ENCODE measurements around the gene CRYBA2. TPM values are rescaled to one million over a fixed set of nuclear protein-coding genes. Genes with fewer than 3 reads are reported as not detected.

The CRYBA2 gene
- total RNA-seq, 1 experiment from 2014 or later: not detected

- Histone ChIP-seq H3K4me3 (replicated peaks in 1 of 2; ENCODE audit: low read depth in 1 of 2, low read length in 2 of 2) (no peak within 1 kb of the TSS), H3K27ac (ENCODE audit: low read depth, low read length) (no peak within 1 kb of the TSS), H3K79me2 (ENCODE audit: insufficient read depth, low read length) (no peaks in the 10 kb centered on the region), H2AFZ (ENCODE audit: low read depth, low read length, poor library complexity, severe bottlenecking) (no peak within 1 kb of the TSS), H3K9me3 (ENCODE audit: control insufficient read depth in 1 of 2, insufficient read depth in 1 of 2, low read depth in 1 of 2, low read length in 2 of 2) (no peaks in the 10 kb centered on the region), H3K4me2 (ENCODE audit: low read length) (no peak within 1 kb of the TSS), H3K36me3 (ENCODE audit: control insufficient read depth in 1 of 2, insufficient read depth in 2 of 2, low read length in 2 of 2) (no peaks in the 10 kb centered on the region), H3K27me3 (ENCODE audit: insufficient read depth, low read length) (0 out of 2 replicates have a peak, but pooled peaks cover 8% of the 10 kb centered on the region), H3K9ac (ENCODE audit: low read length) (no peak within 1 kb of the TSS), H4K20me1 (ENCODE audit: insufficient read depth) (no peaks in the 10 kb centered on the region), H3K4me1 (ENCODE audit: control insufficient read depth in 1 of 2, insufficient read depth in 2 of 2, low read length in 2 of 2) (peaks cover 0 to 4% of the 10 kb centered on the region in 2 experiments; a peak in 1 of 4 replicates), H3K9me2 (ENCODE audit: insufficient read depth) (no peaks in the 10 kb centered on the region)
- intact Hi-C loops (cut with micrococcal nuclease): no loop called here
- ATAC-seq (no peak), DNase-seq (ENCODE audit: low read depth, low spot score) (no peak)
- BruUV-seq (replicated peaks): no TSS peak
- no peak for TF ChIP-seq JUND (IDR thresholded peaks at IDR 0.05)
- RAD21 ChIA-PET (ENCODE audit: low non-redundant PET in 1 of 2, low total read pairs in 2 of 2, uncharacterized antibody in 2 of 2, unreplicated experiment in 2 of 2): no interaction called here
- POLR2A ChIA-PET: no interaction called here
- CTCF ChIA-PET: no interaction called here
Observed at GRCh38 chr2:218985021-218985324, 8.2 kb downstream of the CRYBA2 start, which contains the start of gene FEV. FEV (minus strand) TSS chr2:218985184; CDS start chr2:218985075, 109 bp downstream.

- BruUV-seq (replicated peaks): no TSS peak
- intact Hi-C loops (cut with micrococcal nuclease): no loop called here
- Histone ChIP-seq H3K9me2 (ENCODE audit: insufficient read depth) (no peaks in the 10 kb centered on the region), H3K4me3 (replicated peaks in 1 of 2; ENCODE audit: low read depth in 1 of 2, low read length in 2 of 2) (no peak overlapping the region), H4K20me1 (ENCODE audit: insufficient read depth) (no peaks in the 10 kb centered on the region), H3K4me2 (ENCODE audit: low read length) (no peak overlapping the region), H3K9me3 (ENCODE audit: control insufficient read depth in 1 of 2, insufficient read depth in 1 of 2, low read depth in 1 of 2, low read length in 2 of 2) (no peaks in the 10 kb centered on the region), H3K79me2 (ENCODE audit: insufficient read depth, low read length) (no peaks in the 10 kb centered on the region), H2AFZ (ENCODE audit: low read depth, low read length, poor library complexity, severe bottlenecking) (no peak overlapping the region), H3K27ac (ENCODE audit: low read depth, low read length) (no peak overlapping the region), H3K36me3 (ENCODE audit: control insufficient read depth in 1 of 2, insufficient read depth in 2 of 2, low read length in 2 of 2) (no peaks in the 10 kb centered on the region), H3K27me3 (ENCODE audit: insufficient read depth, low read length) (0 out of 2 replicates have a peak, but pooled peaks cover 8% of the 10 kb centered on the region), H3K9ac (ENCODE audit: low read length) (no peak overlapping the region), H3K4me1 (ENCODE audit: control insufficient read depth in 1 of 2, insufficient read depth in 2 of 2, low read length in 2 of 2) (peaks cover 0 to 10% of the 10 kb centered on the region in 2 experiments; a peak in 1 of 4 replicates)
- DNase-seq (ENCODE audit: low read depth, low spot score): no peak
- TF ChIP-seq EZH2 (IDR thresholded peaks at IDR 0.05) (no peak), EZH2phosphoT487 (IDR thresholded peaks at IDR 0.05; ENCODE audit: borderline replicate concordance) (no peak), YY1 (IDR thresholded peaks at IDR 0.05; ENCODE audit: extremely low read depth, insufficient replicate concordance, low read depth, low read length) (no peak), JUND (IDR thresholded peaks at IDR 0.05) (no peak), SP1 (IDR thresholded peaks at IDR 0.05; ENCODE audit: low read depth) (no peak), ATF3 (IDR thresholded peaks at IDR 0.05) (no peak)
- CTCF ChIA-PET: no interaction called here
- POLR2A ChIA-PET: no interaction called here
- ATAC-seq: no peak
- RAD21 ChIA-PET (ENCODE audit: low non-redundant PET in 1 of 2, low total read pairs in 2 of 2, uncharacterized antibody in 2 of 2, unreplicated experiment in 2 of 2): no interaction called here
Observed at GRCh38 chr2:218984239-218985020, 8.8 kb downstream of the CRYBA2 start.

All from HCT116 (cell line).